Retinal pigment epithelial cell (primary cell): ENCODE data around the gene ERC1.
A peak's percentile ranks its signal among the peaks of the same experiment; 100 is the strongest.

Experiments used
- DNase-seq: peaks from one replicate; pipeline ENCODE4 v3.0.0-alpha.2; 2010; ENCODE audit warnings: low read depth
- H3K4me3 ChIP-seq: 2 replicates; pipeline ENCODE4 v1.5.1; 2011; ENCODE audit warnings: mild to moderate bottlenecking, low read length, control low read depth, moderate library complexity
- CTCF ChIP-seq: conservative IDR thresholded peaks from 2 replicates; pipeline ENCODE4 v1.5.1; 2011; ENCODE audit warnings: low read depth, low read length, control low read depth, inconsistent platforms

ERC1 gene

GRCh38 chr12:1528791-1529190 is 537.8 kb downstream of the ERC1 start:
- no peak for DNase-seq
- no peak for TF ChIP-seq CTCF
- no peak overlapping the region for H3K4me3 ChIP-seq

- no peak for DNase-seq
- no peak for TF ChIP-seq CTCF
- H3K4me3 ChIP-seq: peak overlapping the region; percentile 36
These were observed 538.3 kb downstream of the ERC1 start for GRCh38 chr12:1529228-1529861.

GRCh38 chr12:1529862-1530591 is 539.0 kb downstream of the ERC1 start:
- no peak for DNase-seq
- peak overlapping the region; percentile 36 for H3K4me3 ChIP-seq
- TF ChIP-seq CTCF: no peak

- H3K4me3 ChIP-seq: peak overlapping the region; percentile 52
These were observed 539.6 kb downstream of the ERC1 start for GRCh38 chr12:1530592-1531152.

GRCh38 chr12:1531153-1531653 is 540.2 kb downstream of the ERC1 start:
- DNase-seq: no peak
- peak overlapping the region; percentile 52 for H3K4me3 ChIP-seq
- TF ChIP-seq CTCF: no peak

More at GRCh38 chr12:1530592-1531152, 539.6 kb downstream of the ERC1 start:
- TF ChIP-seq CTCF: no peak
- no peak for DNase-seq

GRCh38 chr12:1531654-1532374 is 540.8 kb downstream of the ERC1 start:
- no peak for TF ChIP-seq CTCF
- peak overlapping the region; percentile 52 for H3K4me3 ChIP-seq
- DNase-seq: no peak
